NCI-H510A treated with DMSO at 0.1 percent for 48 hours (cell line): Measurements from ENCODE around the gene CADM3.
A peak's percentile ranks its signal among the peaks of the same experiment; 100 is the strongest.

Experiments used
- DNase-seq: peaks from one replicate; lab custom pipeline; 2025; lab: John Stamatoyannopoulos, UW

CADM3 gene

GRCh38 chr1:159173320-159173719, 1.9 kb downstream of the CADM3 start:
- DNase-seq = no peak

- no peak for DNase-seq
Observed at GRCh38 chr1:159175571-159175970, 4.2 kb downstream of the CADM3 start.

DNA sequence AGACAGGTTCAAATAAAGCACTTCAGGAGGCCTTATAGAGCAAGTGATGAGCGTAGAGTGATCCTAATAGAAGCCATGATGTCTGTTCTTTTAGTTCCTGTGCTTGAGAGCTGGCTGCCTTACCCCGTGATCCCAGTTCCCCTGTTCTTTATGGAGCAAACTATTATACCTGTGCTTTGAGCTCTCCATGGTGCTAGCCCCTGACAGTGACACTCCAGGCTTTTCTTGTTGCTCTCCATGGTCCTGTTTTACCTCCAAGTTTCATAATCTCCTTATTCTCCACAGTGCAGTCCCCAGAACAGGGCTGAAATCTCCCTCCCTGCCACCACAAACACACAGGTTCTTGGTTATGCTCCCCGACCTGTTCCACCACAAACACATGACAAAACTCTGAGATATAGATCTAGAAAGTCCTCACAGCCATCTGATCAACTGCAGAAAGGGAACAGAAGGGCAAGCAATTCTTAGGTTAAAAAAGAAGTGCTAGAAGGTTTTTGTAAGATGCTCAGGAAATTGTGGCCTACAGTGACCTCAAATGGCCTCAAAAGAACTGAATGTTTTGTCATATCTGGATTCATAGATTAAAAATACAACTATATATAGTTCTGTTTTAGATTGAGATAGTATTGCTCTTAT, 6.0 kb downstream of the CADM3 start:
- DNase-seq = no peak

GRCh38 chr1:159179906-159180305, 8.5 kb downstream of the CADM3 start:
- no peak for DNase-seq

- no peak for DNase-seq
Observed at GRCh38 chr1:159180516-159180915, 9.1 kb downstream of the CADM3 start.

DNA sequence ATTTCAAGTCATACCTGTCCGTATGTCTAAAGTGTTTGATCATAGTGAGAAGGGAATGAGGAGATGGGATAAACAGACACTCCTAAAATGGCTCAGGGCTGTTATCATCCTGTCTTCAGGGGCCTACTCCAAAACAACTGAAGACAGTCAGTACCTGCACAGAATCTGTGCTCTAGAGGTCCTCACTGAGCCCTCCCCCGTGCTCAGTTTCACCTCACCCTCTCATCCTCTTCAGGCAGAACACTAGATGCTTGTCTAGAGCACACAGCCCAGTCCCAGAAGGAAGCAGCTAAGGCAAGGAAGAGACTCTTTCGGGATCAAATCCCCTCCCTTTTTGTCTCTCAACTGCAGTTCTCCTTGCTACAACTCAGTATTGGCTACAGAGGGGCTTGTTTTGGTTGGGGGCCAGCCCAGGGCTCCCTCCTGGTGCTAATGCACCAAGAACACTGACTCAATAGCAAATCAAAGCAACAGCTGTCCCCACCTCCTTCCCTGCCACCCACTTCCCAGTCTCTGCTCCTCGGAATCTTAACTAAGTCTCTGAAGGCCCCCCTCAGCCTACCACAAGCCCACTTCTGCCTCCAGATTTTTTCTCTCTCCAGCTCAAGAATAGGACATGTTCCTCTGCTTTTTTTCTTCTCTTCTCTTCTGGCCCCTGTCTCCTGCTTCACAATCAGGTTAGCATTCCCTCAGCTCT, 10.1 kb downstream of the CADM3 start:
- DNase-seq = no peak

- no peak for DNase-seq
Observed at GRCh38 chr1:159184201-159184600, 12.8 kb downstream of the CADM3 start.

GRCh38 chr1:159185121-159185520, 13.7 kb downstream of the CADM3 start:
- DNase-seq = no peak

DNA sequence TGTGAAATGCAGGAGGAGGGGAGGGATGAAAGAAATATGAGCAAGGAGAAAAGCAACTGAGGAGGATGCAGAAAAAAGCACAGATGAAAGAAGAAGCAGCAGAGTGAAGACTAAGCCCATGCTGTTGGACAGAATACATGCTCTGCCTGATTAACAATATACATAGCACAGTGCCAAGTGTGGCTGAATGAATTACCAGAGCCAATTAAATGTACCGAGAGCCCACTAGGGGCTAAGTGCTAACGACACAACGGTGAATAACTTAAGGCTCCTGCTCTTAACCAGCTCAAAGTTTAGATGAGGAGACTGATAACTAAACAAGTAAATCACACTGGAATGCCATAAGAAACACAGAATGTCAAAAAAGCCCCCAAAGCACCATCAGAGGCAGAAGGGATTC, 15.6 kb downstream of the CADM3 start:
- no peak for DNase-seq

GRCh38 chr1:159187647-159188374, 16.4 kb downstream of the CADM3 start:
- peak; percentile 55 for DNase-seq

- peak; percentile 55 for DNase-seq
Observed at GRCh38 chr1:159188375-159188788, 17.0 kb downstream of the CADM3 start.

DNA sequence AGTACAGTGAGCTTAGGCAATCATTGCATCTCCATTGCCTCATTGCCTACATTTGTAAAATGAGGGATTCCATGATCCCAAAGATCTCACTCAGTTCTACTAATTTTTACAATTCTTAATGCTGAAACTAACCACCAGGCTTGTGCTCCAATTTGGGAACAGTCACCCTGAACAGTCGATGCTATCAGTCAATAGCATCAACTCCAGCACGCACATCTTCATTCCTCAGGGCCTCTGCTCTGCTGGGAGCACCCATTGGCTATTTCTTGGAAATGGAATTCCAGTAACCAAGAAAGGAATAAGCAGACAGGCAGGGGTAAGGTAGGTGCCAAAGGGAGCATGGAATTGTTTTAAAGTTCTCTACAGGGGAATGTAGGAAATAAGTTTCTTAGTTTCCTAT, 19.0 kb downstream of the CADM3 start:
- no peak for DNase-seq

GRCh38 chr1:159196543-159196942, 25.1 kb downstream of the CADM3 start:
- no peak for DNase-seq

GRCh38 chr1:159197561-159198557, 26.4 kb downstream of the CADM3 start:
- DNase-seq = peak; percentile 49

GRCh38 chr1:159199901-159200300, 28.5 kb downstream of the CADM3 start:
- DNase-seq = no peak

DNA sequence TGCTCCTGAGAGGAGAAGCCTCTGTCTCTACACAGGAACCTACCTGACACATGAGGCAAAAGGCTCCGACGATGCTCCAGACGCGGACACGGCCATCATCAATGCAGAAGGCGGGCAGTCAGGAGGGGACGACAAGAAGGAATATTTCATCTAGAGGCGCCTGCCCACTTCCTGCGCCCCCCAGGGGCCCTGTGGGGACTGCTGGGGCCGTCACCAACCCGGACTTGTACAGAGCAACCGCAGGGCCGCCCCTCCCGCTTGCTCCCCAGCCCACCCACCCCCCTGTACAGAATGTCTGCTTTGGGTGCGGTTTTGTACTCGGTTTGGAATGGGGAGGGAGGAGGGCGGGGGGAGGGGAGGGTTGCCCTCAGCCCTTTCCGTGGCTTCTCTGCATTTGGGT, 29.4 kb downstream of the CADM3 start:
- no peak for DNase-seq

DNA sequence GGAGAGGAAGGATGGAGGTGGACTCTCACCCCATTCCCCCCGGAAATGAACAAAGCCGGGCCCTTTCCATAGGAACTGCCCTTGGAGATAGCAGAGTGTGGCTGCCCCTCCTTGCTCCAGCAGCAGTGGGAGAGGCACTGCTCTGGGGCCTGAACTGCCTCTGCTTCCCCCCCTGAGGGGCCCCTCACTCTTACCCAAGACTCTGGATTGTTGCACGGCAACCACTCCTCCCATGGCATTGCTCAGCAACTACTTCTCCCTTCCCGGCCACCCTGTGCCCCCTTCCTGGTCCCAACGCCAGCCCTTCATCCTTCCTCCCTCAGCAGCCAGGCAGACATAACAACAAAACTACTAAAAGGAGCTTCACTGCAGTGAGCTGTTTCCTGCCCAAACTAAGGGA, 30.2 kb downstream of the CADM3 start:
- DNase-seq = no peak

- DNase-seq = no peak
Observed at GRCh38 chr1:159203610-159204009, 32.2 kb downstream of the CADM3 start.

DNA sequence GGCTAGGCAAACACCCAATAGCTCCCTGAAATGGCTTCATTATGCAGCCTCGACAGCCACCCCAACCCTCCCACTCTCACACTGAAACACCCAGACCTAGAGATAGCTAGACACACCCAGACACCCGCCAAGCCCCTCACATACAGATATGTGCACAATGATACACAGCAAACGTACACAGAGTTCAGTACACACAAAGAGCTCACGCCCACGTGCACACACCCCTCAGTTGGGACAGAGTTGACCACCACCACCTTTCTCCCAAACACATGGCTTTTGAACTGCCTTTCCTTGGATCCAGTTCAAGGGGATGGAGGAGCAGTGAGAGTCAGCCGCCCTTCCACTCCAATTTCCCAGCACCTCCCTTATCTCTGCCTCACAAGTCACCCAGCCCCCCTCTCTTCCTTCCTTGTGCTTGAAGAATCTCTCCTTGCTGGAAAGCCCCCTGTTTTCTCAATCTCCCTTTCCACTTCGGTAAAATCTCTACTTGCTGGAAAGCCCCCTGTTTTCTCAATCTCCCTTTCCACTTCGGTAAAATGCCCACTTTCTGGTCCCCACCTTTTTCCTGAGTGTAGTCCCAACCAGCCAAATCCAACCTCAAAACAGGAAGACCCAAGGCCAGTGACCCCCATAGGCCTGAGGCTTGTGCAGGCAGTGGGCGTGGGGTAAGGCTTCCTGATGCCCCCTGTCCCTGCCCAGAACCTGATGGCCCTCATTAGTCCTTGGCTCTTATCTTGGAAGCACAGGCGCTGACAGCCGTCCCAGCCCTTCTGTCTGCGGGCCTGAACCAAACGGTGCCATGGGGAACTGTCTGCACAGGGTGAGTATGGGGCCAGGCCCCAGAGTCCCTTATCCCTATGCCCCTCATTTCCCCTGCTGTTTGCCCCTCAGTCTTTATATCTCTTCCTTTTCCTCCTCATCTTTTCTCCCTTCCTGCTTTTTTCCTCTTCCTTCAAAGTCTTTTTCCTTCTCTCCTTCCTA, 33.0 kb downstream of the CADM3 start, which contains the start of gene ACKR1:
Gene ACKR1 (plus strand): TSS at position 715 of the 981 bp plus-strand sequence. CDS start 85 bp downstream, at position 800.
- no peak for DNase-seq

DNA sequence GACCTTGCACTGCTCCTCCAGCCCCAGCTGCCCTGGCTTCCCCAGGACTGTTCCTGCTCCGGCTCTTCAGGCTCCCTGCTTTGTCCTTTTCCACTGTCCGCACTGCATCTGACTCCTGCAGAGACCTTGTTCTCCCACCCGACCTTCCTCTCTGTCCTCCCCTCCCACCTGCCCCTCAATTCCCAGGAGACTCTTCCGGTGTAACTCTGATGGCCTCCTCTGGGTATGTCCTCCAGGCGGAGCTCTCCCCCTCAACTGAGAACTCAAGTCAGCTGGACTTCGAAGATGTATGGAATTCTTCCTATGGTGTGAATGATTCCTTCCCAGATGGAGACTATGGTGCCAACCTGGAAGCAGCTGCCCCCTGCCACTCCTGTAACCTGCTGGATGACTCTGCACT, 33.8 kb downstream of the CADM3 start:
- DNase-seq = no peak

- no peak for DNase-seq
Observed at GRCh38 chr1:159206110-159206509, 34.7 kb downstream of the CADM3 start.
